Endothelial cell (in vitro differentiated cells): ENCODE results near the gene CYP1B1. TPM values are rescaled to one million over a fixed set of nuclear protein-coding genes. Genes with fewer than 3 reads are reported as not detected.

Experiments used
- DNase-seq: peaks from one replicate; pipeline ENCODE4 v3.0.0; 2021; ENCODE audit warnings: low spot score
- H3K27ac Mint-ChIP-seq: one replicate; pipeline ENCODE4 v1.8.0; 2021; ENCODE audit warnings: mixed read lengths, inconsistent platforms; ENCODE audit not compliant: unreplicated experiment
- H3K27me3 Mint-ChIP-seq: one replicate; pipeline ENCODE4 v1.8.0; 2021; ENCODE audit warnings: mild to moderate bottlenecking, moderate library complexity, mixed read lengths, inconsistent platforms; ENCODE audit not compliant: unreplicated experiment
- H3K36me3 Mint-ChIP-seq: one replicate; pipeline ENCODE4 v1.8.0; 2021; ENCODE audit warnings: mild to moderate bottlenecking, low read depth, mixed read lengths, inconsistent platforms; ENCODE audit not compliant: unreplicated experiment
- H3K4me1 Mint-ChIP-seq: one replicate; pipeline ENCODE4 v1.8.0; 2021; ENCODE audit warnings: mild to moderate bottlenecking, mixed read lengths, inconsistent platforms; ENCODE audit not compliant: unreplicated experiment
- H3K4me3 Mint-ChIP-seq: one replicate; pipeline ENCODE4 v1.8.0; 2021; ENCODE audit warnings: mild to moderate bottlenecking, mixed read lengths, inconsistent platforms; ENCODE audit not compliant: unreplicated experiment
- H3K9me3 Mint-ChIP-seq: one replicate; pipeline ENCODE4 v1.8.0; 2021; ENCODE audit warnings: mixed read lengths, inconsistent platforms; ENCODE audit not compliant: unreplicated experiment
- total RNA-seq: library from RNA; stranded (reverse); fragmentation: NEBNext Ultra II Directional; extraction: Animal tissue kit (Norgen Biotek cat#: 25700); gene quantifications from one replicate; pipeline ENCODE4 v1.2.1, GENCODE V29; 2021; ENCODE audit not compliant: unreplicated experiment
- TF ChIP-seq, protein P1 (sequence below): fragments of 200-600 bp; sonication (generic); IDR thresholded peaks from one replicate; pipeline ENCODE4 v1.5.0; 2021; ENCODE audit warnings: antibody characterized with exemption; ENCODE audit not compliant: unreplicated experiment

CYP1B1 gene
- total RNA-seq, 1 donor from 2014 or later: 1.2 TPM

DNA sequence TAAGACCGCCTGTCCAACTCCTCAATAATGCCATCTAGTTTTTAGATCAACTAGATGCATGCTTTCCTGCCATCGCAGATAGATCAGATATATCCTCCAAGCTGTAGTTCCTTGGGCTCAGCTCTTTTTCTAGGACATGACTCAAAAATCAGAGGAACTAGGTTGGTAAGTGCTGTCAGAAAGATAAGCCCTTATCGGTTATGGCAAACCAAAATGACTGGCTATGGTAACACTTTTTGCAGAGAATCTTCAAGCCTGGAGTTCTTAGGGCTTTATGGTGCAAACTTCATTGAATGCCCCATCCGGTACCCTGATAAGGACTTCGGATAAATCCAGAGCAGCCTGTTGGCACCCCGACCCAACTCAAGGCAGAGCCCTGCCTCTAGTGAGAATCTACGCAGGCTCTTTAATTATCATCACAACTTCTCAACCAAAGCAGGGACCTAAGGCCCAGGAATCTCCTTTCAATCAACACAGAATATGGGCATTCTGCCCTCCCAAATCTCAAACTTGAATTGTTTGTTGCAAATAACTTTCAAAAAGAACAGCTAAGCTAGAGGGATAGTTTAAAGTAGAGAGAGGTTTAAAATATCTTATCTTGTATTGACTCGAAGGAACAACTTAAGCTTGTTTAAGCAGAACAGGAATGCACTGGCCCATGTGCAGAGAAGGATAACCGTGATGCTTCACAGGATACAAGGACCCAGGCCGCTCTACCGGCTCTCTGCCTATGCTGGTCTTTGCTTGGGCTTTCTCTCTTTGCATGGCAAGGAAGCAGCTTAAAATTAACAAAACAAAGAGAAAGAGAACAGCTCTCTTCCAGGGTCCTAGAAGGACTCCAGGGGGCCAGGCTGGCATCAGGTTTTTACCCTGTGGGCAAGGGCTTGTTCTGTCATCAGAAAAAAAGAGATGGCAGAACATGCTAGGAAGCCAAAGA, 3.4 kb upstream of the CYP1B1 start:
- DNase-seq: no peak
- TF ChIP-seq, protein P1, sequence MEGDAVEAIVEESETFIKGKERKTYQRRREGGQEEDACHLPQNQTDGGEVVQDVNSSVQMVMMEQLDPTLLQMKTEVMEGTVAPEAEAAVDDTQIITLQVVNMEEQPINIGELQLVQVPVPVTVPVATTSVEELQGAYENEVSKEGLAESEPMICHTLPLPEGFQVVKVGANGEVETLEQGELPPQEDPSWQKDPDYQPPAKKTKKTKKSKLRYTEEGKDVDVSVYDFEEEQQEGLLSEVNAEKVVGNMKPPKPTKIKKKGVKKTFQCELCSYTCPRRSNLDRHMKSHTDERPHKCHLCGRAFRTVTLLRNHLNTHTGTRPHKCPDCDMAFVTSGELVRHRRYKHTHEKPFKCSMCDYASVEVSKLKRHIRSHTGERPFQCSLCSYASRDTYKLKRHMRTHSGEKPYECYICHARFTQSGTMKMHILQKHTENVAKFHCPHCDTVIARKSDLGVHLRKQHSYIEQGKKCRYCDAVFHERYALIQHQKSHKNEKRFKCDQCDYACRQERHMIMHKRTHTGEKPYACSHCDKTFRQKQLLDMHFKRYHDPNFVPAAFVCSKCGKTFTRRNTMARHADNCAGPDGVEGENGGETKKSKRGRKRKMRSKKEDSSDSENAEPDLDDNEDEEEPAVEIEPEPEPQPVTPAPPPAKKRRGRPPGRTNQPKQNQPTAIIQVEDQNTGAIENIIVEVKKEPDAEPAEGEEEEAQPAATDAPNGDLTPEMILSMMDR: no peak
- H3K4me3 Mint-ChIP-seq: no peak overlapping the region
- no peaks in the 10 kb centered on the region for H3K36me3 Mint-ChIP-seq
- peaks cover 8% of the 10 kb centered on the region for H3K4me1 Mint-ChIP-seq
- no peaks in the 10 kb centered on the region for H3K9me3 Mint-ChIP-seq
- H3K27ac Mint-ChIP-seq: no peak overlapping the region
- peaks cover 15% of the 10 kb centered on the region for H3K27me3 Mint-ChIP-seq

DNA sequence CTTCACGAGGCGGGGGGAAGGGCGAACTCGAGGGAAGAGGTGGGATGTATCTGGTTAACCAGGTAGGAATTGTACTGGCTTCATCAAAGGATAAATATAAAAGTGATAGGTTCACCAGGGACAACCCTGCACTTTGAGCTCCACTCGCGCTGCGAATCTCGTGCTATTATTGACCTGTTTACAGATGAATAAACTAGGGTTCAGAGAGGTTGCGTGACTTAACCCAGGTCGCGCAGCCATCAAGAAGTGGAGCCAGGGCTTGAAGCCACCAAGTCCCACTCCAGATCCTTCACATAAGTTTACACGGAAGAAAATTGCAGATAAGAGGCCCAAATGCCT, 1.4 kb upstream of the CYP1B1 start:
- Mint-ChIP-seq H3K27me3 (peaks cover 20% of the 10 kb centered on the region), H3K36me3 (no peaks in the 10 kb centered on the region), H3K27ac (no peak overlapping the region), H3K4me1 (peaks cover 18% of the 10 kb centered on the region), H3K4me3 (peak overlapping the region; percentile 67), H3K9me3 (no peaks in the 10 kb centered on the region)
- TF ChIP-seq, protein P1: no peak
- DNase-seq: no peak

DNA sequence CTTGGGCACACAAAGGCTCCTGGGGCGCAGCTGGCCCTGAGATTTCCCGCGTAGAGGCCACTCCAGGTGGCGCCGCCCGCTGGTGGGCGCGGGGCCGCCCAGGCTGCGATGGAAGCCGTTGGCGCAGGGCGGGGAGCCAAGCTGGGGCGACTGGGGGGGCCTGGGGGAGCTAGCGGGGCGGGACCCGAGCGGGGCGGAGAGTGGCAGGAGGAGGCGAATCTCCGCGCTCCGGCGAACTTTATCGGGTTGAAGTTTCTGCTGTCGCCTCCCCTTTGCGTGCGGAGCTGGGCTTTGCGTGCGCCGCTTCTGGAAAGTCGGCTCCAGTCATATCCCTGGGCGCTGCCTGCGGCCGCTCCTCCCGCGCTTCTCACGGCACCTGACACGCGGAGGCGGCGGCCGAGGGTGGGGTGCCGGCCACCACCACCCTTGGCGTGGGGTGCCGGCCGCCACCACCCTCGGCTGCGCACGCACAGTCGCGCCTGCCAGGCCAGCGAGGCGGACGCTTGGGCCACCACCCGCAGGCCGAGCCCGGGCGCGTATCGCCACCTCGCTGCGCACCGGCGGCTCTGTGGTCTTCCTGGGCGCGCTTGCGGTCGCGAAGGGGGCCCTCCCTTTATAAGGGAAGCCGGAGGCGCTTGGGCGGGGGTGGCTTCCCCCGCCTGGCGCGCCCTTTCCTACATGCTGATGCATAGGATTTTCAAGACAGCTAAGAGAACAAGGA, 919 bp upstream of the CYP1B1 start:
- peak overlapping the region; percentile 85 for H3K4me3 Mint-ChIP-seq
- peak; percentile 55 for DNase-seq
- H3K36me3 Mint-ChIP-seq: no peaks in the 10 kb centered on the region
- H3K4me1 Mint-ChIP-seq: peaks cover 16% of the 10 kb centered on the region
- H3K27me3 Mint-ChIP-seq: peaks cover 20% of the 10 kb centered on the region
- no peaks in the 10 kb centered on the region for H3K9me3 Mint-ChIP-seq
- no peak overlapping the region for H3K27ac Mint-ChIP-seq
- TF ChIP-seq, protein P1: no peak

DNA sequence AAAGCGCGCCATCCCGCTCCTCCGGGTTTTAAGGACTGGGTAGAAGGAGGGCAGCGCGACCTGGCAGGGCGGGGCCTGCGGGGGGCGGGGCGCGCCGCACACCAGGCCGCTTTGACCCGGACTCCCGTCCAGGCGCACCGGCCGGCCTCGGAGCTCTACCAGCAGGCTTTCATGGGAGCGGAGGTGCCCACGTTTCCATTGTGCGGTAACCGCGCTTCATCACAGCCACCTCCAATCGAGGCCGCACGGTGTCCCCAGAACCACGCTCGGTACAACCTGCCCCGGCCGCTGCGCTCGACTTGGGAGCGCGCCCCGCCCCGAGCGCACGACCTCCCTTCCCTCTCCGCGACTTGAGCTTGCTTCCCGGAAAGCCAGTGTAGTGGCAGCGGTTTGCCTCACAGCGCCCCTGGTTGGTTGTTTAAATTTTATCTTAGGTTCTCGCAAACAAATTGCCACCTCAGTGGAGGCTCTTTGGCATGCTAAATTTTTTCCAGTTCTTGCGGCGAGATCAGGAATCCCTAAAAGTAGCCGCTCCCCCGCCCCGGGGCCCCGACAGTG, 280 bp upstream of the CYP1B1 start:
- no peaks in the 10 kb centered on the region for H3K9me3 Mint-ChIP-seq
- H3K27ac Mint-ChIP-seq: no peak overlapping the region
- peak overlapping the region; percentile 85 for H3K4me3 Mint-ChIP-seq
- peaks cover 20% of the 10 kb centered on the region for H3K27me3 Mint-ChIP-seq
- peak; percentile 59 for DNase-seq
- TF ChIP-seq, protein P1: no peak
- peaks cover 16% of the 10 kb centered on the region for H3K4me1 Mint-ChIP-seq
- no peaks in the 10 kb centered on the region for H3K36me3 Mint-ChIP-seq
